Liver (tissue), 2 donors: ENCODE results near the gene SPTB.

Source experiments
- CTCF ChIP-seq: fragments of 150-350 bp; IDR thresholded peaks from 2 replicates; pipeline ENCODE4 v1.5.1; 2017; ENCODE audit warnings: improper control_type of control experiment, low read depth, low read length; ENCODE audit not compliant: missing input control
- MAX ChIP-seq: IDR thresholded peaks from 2 replicates; pipeline ENCODE4 v1.6.1; 2016; ENCODE audit warnings: antibody characterized with exemption
- donor health status: healthy.

- no peak for TF ChIP-seq CTCF
- TF ChIP-seq MAX: no peak
These were observed 120.2 kb downstream of the SPTB start for GRCh38 chr14:64759555-64759938.
